HG03439 (cell line): Measurements from ENCODE around the gene OR56B4.
"Not testable (repeated sequence)": the region's sequence is repeated elsewhere in the genome, so short reads cannot be mapped to it uniquely, and the experiment has no call there.

Source experiments
- ATAC-seq: cut with Tn5 transposase; IDR thresholded peaks from one replicate; pipeline ENCODE4 v1.9.1; 2021; ENCODE audit warnings: mild to moderate bottlenecking, moderate library complexity; ENCODE audit not compliant: unreplicated experiment

The OR56B4 gene

DNA sequence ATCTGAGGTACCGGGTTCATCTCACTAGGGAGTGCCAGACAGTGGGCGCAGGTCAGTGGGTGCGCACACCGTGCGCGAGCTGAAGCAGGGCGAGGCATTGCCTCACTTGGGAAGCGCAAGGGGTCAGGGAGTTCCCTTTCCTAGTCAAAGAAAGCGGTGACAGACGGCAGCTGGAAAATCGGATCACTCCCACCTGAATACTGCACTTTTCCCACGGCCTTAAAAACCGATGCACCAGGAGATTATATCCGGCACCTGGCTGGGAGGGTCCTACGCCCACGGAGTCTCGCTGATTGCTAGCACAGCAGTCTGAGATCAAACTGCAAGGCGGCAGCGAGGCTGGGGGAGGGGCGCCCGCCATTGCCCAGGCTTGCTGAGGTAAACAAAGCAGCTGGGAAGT is 36.3 kb downstream of the OR56B4 start:
- ATAC-seq, result not testable (repeated sequence)

GRCh38 chr11:6151117-6151516 is 43.6 kb downstream of the OR56B4 start:
- ATAC-seq, result no peak

GRCh38 chr11:6152126-6152525 is 44.6 kb downstream of the OR56B4 start:
- no peak for ATAC-seq

DNA sequence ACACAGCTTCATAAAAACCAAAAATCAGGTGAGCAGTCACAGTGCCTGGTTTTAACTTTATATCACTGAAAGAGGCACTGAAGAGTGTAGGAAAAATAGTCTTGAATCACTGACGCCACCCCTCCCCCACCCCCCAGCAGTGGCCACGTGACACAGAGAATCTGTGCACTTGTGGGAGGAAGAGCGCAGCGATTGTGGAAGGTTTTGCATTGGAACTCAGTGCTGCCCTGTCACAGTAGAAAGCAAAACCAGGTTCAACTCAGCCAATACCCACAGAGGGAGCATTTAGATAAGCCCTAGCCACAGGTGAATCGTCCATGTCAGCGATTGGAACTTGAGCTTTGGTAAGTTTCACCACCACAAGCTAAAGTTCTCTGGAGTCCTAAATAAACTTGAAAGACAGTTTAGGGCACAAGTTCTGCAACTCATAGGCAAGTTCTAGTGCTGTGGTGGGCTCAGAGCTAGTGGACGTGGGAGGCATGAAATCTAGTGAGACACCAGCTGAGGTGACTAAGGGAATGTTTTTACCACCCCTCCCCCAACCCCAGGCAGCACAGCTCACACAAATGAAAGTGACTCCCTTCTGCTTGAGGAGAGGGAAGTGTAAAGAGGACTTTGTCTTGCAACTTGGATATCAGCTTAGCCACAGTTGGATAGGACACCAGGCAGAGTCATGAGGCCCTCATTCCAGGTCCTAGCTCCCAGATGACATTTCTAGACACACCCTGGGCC is 49.3 kb downstream of the OR56B4 start:
- no peak for ATAC-seq
